NCI-H345 (cell line): ENCODE data around the gene SPIRE2.
"Not testable (repeated sequence)": the region's sequence is repeated elsewhere in the genome, so short reads cannot be mapped to it uniquely, and the experiment has no call there.

Experiments
- DNase-seq: peaks from one replicate; lab custom pipeline; 2025; lab: John Stamatoyannopoulos, UW

The SPIRE2 gene

DNA sequence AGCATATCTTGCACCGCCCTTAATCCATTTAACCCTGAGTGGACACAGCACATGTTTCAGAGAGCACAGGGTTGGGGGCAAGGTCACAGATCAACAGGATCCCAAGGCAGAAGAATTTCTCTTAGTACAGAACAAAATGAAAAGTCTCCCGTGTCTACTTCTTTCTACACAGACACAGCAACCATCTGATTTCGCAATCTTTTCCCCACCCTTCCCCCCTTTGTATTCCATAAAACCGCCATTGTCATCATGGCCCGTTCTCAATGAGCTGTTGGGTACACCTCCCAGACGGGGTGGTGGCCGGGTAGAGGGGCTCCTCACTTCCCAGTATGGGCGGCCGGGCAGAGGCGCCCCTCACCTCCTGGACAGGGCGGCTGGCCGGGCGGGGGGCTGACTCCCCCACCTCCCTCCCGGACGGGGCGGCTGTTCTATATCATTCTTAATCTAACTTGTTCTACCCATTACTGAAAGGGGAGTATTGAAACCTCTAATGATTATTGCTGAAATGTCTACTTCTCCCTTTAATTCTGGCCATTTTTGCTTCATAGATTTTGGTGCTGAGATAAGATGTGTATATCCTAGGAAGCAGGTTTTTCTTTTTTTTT is 21.6 kb upstream of the SPIRE2 start:
- not testable (repeated sequence) for DNase-seq

DNA sequence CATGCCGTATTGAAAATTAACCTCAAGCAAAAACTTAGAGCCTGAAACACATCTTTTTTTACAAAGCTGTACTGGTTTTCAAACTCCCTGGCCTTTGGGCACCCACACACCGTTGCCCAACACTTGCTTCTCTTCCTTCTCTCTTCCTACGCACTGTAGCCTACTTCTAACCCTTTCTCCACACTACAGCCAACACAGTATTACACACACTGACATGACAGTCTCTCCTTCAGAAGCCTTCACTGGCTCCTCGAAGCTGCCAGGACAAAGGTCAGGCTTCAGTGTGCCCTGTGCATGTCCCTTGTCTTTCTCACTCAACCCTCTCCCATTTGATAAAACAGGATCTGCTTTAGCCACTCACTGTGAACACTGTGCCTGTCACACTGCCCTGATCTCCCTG is 19.8 kb upstream of the SPIRE2 start:
- no peak for DNase-seq

DNA sequence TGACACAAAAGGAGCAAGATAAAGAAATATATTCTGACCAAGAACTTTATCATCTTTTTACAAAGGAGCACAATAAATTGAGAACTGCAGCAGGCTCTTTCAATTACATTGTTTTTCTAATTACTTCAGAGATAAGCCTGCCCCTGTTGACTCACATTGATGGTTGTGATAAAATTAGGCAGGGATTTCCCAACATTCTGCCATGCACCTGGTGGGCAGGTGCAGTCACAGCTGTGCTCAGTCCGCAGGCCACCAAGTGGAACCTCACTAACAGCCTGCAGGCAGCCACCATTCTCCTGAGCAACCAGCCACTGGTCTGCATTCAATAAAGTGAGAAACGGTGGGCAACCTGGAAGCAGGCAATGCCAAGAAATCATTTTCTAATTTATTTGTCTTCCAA is 17.0 kb upstream of the SPIRE2 start:
- DNase-seq = peak; percentile 15

DNA sequence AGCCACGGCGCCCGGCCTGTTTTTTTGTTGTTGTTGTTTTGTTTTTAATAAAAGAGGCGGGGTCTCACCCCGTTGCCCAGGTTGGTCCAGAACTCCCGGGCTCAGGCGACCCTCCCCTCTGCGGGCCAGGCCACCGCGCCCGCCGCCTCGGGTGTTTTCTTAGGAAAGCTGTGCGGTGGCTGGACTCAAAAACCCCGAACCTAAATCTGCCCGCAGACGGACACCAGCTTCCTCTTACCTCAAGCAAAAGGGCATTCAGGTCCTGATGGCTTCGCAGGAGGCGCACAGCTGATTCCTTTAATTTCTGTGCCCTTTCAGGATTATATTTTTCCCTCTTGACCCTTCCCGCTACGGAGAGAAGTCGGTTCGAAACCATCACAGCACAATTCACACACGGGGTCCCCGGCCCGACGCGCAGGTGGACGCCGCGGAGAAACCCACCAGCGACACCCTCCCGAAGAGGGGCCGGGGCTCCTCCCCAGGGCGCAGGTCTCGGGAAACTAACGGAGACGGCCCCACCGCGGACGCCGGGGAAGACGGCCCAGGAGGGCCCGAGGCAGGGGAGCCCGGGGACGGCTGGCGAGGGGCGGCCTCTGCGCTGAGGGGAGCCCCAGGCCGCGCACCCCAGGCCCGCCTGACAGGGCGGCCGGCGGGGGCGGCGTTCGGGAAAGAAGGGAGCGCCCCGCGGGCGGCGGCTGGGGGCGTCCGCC is 12.5 kb upstream of the SPIRE2 start:
- DNase-seq = no peak

DNA sequence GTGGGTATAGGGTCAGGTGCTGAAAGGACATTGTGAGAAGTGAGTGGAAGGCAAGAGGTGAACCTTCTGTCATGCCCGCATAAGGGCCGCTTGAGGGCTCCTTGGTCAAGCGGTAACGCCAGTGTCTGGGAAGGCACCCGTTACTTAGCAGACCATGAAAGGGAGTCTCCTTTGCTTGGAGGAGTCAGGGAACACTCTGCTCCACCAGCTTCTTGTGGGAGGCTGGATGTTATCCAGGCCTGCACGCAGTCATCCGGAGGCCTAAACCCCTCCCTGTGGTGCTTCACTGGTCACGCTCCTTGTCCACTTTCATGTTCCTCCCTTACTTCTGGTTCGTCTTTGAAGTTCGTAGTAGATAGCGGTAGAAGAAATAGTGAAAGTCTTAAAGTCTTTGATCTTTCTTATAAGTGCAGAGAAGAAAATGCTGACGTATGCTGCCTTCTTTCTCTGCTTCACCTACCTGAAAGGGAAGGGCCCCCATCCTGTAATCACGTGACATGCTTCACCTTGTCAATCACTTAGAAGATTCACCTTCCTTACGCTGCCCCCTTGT is 9.3 kb upstream of the SPIRE2 start:
- not testable (repeated sequence) for DNase-seq

DNA sequence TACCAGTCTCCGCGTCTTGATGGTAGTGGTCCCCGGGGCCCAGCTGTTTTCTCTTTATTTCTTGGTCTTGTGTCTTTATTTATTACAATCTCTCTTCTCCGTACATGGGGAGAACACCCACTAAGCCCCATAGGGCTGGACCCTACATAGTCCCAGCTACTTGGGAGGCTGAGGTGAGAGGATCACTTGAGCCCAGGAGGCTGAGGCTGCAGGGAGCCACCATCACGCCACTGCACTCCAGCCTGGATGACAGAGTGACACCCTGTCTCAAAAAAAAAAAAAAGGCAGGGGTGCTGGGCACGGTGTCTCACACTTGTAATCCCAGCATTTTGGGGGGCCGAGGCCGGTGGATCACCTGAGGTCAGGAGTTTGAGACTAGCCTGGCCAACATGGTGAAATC is 8.8 kb upstream of the SPIRE2 start:
- not testable (repeated sequence) for DNase-seq

DNA sequence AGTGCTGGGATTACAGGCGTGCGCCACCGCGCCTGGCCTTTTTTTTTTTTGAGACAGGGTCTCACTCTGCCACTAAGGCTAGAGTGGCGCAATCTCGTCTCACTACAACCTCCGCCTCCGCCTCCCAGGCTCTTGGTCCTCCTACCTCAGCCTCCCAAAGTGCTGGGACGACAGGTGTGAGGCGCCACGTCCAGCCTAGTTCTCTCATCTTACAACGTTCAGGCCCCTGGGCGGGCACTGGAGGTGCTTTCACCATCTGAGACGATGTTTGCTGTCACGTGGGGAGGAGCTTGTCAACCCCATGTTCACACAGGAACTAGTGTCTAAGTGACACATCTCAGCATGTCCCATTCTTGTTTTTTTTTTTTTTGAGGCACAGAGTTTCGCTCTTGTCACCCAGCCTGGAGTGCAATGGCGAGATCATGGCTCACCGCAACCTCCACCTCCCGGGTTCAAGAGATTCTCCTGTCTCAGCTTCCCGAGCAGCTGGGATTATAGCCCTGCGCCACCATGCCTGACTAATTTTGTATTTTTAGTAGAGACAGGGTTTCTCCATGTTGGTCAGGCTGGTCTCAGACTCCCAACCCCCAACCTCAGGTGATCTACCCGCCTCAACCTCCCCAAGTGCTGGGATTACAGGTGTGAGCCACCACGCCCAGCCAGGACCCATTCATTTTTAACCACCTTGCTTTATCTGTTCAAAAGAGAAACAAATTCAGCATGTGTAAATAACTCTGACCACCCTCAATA is 6.7 kb upstream of the SPIRE2 start:
- DNase-seq = no peak

DNA sequence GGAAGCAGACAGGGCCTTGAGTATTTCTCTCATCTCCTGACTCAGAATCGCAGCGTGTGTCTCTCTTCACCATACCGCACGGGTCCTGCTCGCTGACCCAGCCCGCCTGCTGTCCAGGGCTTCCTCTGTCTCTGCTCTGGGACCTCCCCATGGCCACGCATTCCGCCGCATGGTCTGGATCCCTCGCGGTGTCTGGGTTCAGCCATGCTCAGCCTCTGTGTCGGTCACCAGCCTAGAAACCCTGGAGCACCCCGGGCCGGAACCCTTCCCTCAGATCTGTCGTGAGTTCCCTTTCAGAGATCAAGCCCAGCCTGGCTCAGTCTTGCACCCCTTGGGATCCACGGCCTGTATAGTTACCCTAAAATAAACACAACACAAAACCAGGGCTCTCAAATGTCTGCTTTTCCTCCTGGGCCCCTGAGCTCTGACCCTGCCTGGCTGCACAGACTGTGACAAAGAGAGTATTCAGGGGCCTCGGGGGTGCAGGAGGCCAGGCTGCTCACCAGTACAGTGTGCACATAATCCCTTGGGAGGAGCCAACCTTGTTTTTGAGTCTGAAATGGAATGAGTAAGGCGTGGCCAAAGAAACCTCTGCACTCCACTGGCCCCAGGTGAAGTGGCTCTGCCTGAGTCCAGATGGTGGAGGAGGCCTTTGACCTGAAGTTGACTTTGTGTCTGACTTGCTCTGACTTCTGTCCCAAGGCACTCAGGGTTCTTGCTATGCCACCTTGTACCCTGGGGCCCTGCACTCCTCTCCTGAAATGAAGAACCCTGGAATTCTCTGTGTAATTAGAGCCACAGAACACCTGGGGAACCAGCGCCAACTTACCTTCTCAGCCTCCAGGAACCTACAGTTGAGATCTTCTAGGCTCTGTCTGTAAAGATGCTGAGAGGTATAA is 5.8 kb upstream of the SPIRE2 start:
- DNase-seq = peak; percentile 25

DNA sequence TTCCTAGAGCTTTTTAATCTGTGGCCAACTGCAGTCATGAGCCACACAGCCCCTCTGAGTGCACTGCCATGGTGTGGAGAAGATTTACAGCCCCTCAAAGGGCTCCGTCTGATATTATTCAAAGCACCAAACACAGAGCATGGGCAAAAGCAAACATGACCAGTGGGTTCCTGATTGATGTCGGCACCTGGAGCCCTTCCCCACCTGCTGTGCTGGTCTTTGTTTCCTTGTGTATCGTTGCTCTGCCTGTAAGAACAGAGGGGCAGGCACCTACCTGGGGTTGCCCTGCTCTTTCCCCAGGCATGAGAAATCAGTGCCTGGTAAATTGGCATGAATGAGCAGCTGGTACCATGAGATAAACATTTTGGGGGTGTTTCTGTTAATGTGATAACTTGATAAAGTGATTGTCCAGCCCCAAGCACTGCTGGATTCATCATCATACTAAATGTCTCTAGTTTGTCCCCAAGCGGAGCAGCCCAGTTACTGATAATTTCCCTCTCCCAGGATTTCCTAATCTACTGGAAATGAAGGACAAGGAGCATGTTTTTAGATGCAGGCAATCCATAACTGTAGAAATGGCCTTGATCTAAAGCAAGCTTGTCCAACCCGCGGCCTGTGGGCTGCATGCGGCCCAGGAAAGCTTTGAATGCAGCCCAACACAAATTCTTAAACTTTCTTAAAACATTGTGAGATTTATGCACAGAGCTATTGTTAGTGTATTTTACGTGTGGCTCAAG is 5.0 kb upstream of the SPIRE2 start:
- DNase-seq = peak; percentile 87

DNA sequence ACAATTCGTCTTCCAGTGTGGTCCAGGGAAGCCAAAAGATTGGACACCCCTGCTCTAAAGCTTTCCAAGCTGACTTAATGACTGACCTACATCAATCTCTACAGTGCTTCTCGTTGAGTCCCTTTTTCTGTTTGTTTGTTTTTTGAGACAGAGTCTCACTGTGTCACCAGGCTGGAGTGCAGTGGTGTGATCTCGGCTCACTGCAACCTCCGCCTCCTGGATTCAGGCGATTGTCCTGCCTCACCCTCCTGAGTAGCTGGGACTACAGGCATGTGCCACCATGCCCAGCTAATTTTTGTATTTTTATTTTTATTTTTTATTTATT is 4.5 kb upstream of the SPIRE2 start:
- not testable (repeated sequence) for DNase-seq

DNA sequence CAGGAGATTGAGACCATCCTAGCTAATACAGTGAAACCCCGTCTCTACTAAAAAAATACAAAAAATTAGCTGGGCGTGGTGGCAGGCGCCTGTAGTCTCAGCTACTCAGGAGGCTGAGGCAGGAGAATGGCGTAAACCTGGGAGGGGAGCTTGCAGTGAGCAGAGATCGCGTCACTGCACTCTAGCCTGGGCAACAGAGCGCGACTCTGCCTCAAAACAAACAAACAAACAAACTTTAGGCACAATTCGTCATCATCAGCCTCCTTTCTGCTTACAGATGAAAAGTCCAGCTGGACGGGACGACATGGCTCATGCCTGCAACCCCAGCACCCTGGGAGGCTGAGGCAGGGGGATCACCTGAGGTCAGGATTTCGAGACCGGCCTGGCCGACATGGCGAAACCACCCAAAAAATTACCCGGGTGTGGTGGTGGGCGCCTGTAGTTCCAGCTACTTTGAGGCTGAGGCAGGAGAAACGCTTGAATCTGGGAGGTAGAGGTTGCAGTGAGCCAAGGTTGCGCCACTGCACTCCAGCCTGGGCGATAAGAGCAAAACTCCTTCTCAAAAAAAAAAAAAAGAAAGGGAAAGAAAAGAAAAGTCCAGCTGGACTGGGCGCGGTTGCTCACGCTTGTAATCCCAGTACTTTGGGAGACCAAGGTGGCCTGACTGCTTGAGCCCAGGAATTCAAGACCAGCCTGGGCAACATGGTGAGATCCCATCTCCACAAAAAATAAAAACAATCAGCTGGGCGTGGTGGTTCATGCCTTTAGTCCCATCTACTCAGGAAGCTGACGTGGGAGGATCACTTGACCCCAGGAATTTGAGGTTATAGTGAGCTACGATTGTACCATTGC is 1.5 kb upstream of the SPIRE2 start:
- no peak for DNase-seq

DNA sequence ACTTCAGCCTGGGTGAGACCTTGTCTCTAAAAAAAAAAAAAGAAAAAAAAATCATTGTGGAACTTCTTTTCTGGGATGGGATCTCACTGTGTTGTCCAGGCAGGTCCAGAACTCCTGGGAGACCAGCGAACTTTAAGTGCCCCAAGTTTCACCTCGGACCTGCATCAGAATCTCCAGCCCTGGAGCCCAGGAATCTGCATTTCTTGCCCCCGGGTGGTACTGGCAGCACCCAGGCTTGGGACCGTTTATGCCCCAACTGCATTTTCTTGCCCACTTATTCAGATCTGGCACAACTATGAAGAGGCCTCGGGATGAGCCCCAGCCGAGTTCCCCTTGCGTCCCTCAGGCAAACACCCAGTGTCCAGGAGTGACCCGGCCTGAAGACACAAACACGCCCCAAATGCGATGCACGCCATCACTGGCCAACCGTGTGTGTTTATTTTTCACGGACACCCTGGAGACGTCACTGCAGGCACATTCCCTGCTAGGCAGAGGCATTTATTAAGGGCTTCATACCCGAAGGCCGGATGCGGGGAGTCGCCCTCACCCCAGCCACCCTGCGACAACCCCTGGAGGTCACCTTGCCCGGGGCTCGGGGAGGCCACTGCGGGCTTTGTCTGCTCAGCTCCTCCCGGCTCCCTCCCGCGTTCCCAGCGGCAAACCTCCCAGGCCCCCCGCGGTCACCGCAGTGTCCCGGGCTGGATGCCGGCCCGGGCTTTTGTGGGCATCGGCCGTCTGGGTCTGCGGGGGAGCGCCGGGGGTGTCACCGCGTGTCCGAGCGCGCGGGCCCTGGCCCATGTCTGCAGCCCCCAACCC is 684 bp upstream of the SPIRE2 start:
- DNase-seq = peak; percentile 23

DNA sequence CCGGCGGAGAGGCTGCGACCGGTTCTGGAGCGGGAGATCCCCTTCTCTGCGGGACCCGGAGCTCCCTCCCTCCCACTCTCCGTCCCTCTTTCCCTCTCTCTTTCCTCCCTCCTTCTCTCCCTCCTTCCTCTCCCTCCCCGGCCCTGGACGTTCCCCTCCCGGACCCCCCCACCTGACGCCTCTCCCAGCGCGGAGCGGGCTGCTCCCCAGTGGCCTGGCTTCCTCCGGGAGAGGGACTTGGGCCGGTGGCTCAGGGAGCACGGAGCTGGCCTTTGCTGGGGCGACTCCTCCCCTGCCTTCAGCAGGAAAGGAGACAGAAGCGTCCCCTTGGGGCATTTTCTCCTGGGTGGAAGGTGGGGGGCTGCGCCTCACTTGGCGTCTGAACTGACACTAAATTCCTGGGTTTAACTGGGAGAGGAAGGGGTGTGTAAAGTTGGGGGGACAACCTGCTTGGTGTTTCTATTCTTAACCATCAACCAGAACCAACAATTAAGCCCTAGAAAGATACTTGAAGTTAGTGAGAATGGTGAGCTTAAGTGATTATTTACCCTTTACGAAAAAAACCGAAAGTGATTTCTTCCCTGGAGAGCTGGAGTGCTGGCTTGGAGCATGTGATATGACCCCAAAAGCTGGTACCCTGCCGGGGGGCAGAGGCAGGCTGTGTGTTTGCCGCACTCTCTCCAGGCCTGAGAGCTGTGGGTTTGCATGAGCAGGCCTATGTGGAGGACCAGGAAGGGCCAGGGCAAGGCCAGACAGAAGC is 775 bp downstream of the SPIRE2 start:
- DNase-seq = no peak

DNA sequence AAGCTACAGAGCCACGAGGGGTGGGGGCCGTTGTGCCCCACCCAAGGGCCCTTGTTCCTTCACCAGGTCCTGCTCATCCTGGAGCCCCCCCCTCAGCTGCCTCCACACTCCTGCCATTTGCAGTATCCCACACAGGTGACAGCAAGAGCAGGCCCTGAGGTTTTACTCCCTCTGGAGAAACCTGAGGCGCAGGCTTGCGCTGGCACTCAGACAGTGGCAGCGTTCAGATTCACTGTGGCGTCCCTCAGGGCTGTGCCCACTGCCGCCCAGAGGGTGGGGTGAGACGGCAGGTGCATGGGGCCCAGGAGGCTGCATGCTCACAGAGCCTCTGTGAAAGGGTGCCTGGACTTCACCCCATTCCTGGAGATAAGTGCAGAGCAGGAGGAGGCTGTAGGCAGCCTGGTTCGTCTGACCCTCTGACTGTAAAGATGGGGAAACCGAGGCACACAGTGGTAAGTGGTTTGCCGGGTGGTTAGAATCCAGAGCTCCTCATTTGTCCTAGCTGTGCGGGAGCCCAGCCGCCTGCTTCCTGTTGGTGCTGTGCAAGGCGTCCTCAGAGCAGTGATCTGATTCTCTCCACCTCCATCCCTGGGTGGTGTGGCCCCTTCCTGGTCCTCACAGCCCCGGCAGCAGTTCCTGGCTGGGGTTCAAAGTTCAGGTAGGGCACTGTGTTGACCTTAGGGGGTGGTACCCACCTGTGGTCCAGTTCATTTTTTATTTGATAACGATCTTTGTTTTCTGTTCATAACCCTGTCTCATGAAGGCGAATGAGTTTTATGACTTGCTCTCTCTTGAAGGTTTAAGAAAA is 1.6 kb downstream of the SPIRE2 start:
- peak; percentile 13 for DNase-seq

DNA sequence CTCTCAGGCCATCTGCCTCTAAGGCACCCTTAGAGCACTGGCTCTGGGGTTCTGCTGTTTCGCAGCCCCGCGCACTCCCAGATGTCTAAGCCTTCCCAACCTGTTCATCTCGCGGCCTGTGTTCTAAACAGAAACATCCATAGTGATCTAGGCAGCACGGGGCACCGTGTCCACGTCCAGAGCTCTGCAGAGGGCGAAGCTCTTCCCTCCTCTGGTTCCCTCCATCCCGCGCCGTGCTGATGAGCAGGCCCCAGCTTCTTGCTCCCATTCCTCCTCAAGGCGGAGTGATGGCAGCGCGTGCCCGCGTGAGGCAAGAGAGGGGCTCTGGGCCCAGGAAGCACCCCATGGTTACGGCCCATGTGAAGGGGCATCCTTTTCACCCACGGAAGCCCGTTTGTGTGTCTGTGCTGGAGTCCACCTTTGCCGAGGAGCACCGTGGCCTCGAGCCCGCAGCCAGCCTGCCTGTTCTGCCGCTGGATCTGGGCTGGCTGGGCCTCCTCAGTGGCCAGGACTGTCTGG is 3.6 kb downstream of the SPIRE2 start:
- no peak for DNase-seq

DNA sequence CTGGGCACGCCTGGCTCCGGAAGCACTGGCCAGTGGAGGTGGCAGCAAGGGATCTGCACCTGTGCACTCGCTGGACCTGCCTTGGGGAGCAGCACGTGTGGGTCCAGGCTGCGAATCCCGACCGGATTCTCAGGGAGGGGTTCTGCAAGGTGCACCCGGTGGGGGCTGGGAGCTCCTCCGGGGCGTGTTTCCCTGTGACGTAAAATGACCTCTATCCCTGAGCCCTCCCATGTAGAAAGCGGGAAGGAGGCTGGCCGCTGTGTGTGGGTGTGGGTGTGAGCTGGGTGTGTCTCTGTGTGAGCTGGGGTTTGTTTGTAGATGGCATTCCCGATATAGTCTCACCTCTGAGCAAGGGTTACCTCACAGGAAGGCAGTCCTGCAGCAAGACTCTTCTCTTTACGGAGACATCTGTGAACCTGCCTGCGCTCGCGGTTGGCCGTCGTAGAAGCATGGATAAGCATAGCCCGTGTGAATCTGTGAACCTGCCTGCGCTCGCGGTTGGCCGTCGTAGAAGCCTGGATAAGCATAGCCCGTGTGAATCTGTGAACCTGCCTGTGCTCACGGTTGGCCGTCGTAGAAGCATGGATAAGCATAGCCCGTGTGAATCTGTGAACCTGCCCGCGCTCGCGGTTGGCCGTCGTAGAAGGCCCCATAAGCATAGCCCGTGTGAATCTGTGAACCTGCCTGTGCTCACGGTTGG is 5.5 kb downstream of the SPIRE2 start:
- not testable (repeated sequence) for DNase-seq

DNA sequence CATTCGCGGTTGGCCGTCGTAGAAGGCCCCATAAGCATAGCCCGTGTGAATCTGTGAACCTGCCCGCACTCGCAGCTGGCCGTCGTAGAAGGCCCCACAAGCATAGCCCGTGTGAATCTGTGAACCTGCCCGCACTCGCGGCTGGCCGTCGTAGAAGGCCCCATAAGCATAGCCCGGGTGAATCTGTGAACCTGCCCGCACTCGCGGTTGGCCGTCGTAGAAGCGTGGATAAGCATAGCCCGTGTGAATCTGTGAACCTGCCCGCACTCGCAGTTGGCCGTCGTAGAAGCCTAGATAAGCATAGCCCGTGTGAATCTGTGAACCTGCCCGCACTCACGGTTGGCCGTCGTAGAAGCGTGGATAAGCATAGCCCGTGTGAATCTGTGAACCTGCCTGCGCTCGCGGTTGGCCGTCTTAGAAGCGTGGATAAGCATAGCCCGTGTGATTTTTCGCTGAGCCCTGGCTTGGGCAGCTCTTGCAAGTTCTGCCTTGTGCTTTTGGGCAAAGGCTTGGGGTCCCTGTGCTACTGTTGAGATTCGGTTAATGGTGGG is 6.6 kb downstream of the SPIRE2 start:
- not testable (repeated sequence) for DNase-seq
